SK-N-SH treated with all-trans-retinoic acid at 6 μM for 48 hours (cell line): ENCODE data around the gene ABCC5.

Experiments used
- ARNTL ChIP-seq: fragments of 450-650 bp; formaldehyde crosslinking; IDR thresholded peaks from 2 replicates; pipeline ENCODE4 v1.5.0; 2020; ENCODE audit warnings: low read depth, mild to moderate bottlenecking, moderate library complexity, borderline replicate concordance
- BACH2 ChIP-seq: fragments of 250-450 bp; sonication (Bioruptor Pico); IDR thresholded peaks from 2 replicates; pipeline ENCODE4 v1.9.0; 2021; ENCODE audit warnings: mild to moderate bottlenecking, borderline replicate concordance
- CSDC2 ChIP-seq: fragments of 250-450 bp; sonication (Bioruptor Pico); IDR thresholded peaks from 2 replicates; pipeline ENCODE4 v1.5.0; 2020; ENCODE audit warnings: mild to moderate bottlenecking, moderate library complexity
- ESRRG ChIP-seq: fragments of 250-450 bp; sonication (Bioruptor Pico); IDR thresholded peaks from 2 replicates; pipeline ENCODE4 v1.6.1; 2021; ENCODE audit warnings: mild to moderate bottlenecking
- GLIS3 ChIP-seq: fragments of 250-450 bp; sonication (Bioruptor Pico); IDR thresholded peaks from 2 replicates; pipeline ENCODE4 v1.5.0; 2020; ENCODE audit warnings: mild to moderate bottlenecking, moderate library complexity
- ZFP3 ChIP-seq: fragments of 250-450 bp; sonication (Bioruptor Pico); IDR thresholded peaks from 2 replicates; pipeline ENCODE4 v1.5.0; 2020; ENCODE audit warnings: mild to moderate bottlenecking, moderate library complexity
- ZFP30 ChIP-seq: fragments of 450-650 bp; formaldehyde crosslinking; IDR thresholded peaks from 2 replicates; pipeline ENCODE4 v1.5.0; 2022; ENCODE audit warnings: mild to moderate bottlenecking, moderate library complexity
- ZNF565 ChIP-seq: fragments of 450-650 bp; formaldehyde crosslinking; conservative IDR thresholded peaks from 2 replicates; pipeline ENCODE4 v1.5.0; 2020; ENCODE audit warnings: low read depth, mild to moderate bottlenecking, moderate library complexity
- ZNF70 ChIP-seq: fragments of 450-650 bp; formaldehyde crosslinking; IDR thresholded peaks from 2 replicates; pipeline ENCODE4 v1.5.0; 2020; ENCODE audit warnings: mild to moderate bottlenecking, moderate library complexity

GRCh38 chr3:183914856-183915255 is 102.8 kb downstream of the ABCC5 start:
- TF ChIP-seq GLIS3 (no peak), ZNF565 (CRISPR knock-in tag) (no peak), CSDC2 (CRISPR knock-in tag) (no peak), BACH2 (CRISPR knock-in tag) (no peak), ZNF70 (CRISPR knock-in tag) (no peak), ZFP3 (CRISPR knock-in tag) (no peak), ESRRG (CRISPR knock-in tag) (no peak), ARNTL (CRISPR knock-in tag) (no peak), ZFP30 (no peak)
